Endothelial cell of umbilical vein (primary cell): ENCODE results near the gene C16orf86. TPM values are rescaled to one million over a fixed set of nuclear protein-coding genes. Genes with fewer than 3 reads are reported as not detected.

Experiments used
- BruUV-seq: library from RNA; stranded (reverse); fragments of 400-500 nt; replicated peaks from 2 replicates; lab custom pipeline; 2021; lab: Mats Ljungman, UMichigan
- CTCF ChIA-PET: fragments of 300-600, 350-600 bp; sonication (Branson Sonifier 250); formaldehyde crosslinking; loops from one replicate; lab custom pipeline; 2021; ENCODE audit warnings: antibody characterized with exemption, inconsistent platforms; lab: Charles Lee
- POLR2A ChIA-PET: fragments of 300-600, 350-600 bp; sonication (Branson Sonifier 250); formaldehyde crosslinking; loops from one replicate; lab custom pipeline; 2021; ENCODE audit warnings: antibody characterized with exemption, inconsistent platforms; lab: Charles Lee
- DNase-seq: peaks from one replicate; pipeline ENCODE4 v3.0.0-alpha.2; 2011; ENCODE audit warnings: low read depth, low spot score
- FAIRE-seq: peaks from 2 replicates; lab custom pipeline; 2011; peaks lifted over from hg19 to GRCh38; lab: Jason Lieb, UNC
- H2AFZ ChIP-seq: 2 replicates; pipeline ENCODE4 v1.6.0; 2012; ENCODE audit warnings: low read depth, low read length, control low read depth, inconsistent platforms
- H3K27ac ChIP-seq: 2 replicates; pipeline ENCODE4 v1.5.1; 2011; ENCODE audit warnings: low read depth, mild to moderate bottlenecking, control low read depth, low read length, moderate library complexity; ENCODE audit not compliant: insufficient read depth
- H3K27me3 ChIP-seq, 2 experiments: 2 replicates each; pipeline versions ENCODE4 v1.6.0 to v1.6.1; 2011; ENCODE audit warnings: low read length in 2 of 2, mixed read lengths in 1 of 2; ENCODE audit not compliant: control insufficient read depth in 2 of 2, insufficient read depth in 2 of 2
- H3K36me3 ChIP-seq, 2 experiments: 2 replicates in 1 of 2; 3 replicates in 1 of 2; pipeline ENCODE4 v1.5.1; 2011; ENCODE audit warnings: low read length in 2 of 2, mild to moderate bottlenecking in 1 of 2, moderate library complexity in 1 of 2; ENCODE audit not compliant: control insufficient read depth in 2 of 2, insufficient read depth in 2 of 2; ENCODE audit errors: extremely low read depth in 1 of 2
- H3K4me1 ChIP-seq: 3 replicates; pipeline ENCODE4 v1.5.1; 2011; ENCODE audit warnings: mild to moderate bottlenecking, low read length; ENCODE audit not compliant: control insufficient read depth, insufficient read depth; ENCODE audit errors: extremely low read depth
- H3K4me2 ChIP-seq: 2 replicates; pipeline ENCODE4 v1.6.1; 2011; ENCODE audit warnings: low read length, control low read depth, mixed read lengths; ENCODE audit not compliant: insufficient read depth
- H3K4me3 ChIP-seq, 3 experiments: fragments of 200-600 bp in 1 of 3; sonication (generic), shearing (Covaris generic) in 1 of 3; replicated peaks in 1 of 3; 2 replicates each; pipeline ENCODE4 v1.5.1; 2011 to 2016; ENCODE audit warnings: control low read depth in 3 of 3, low read length in 3 of 3, mild to moderate bottlenecking in 2 of 3, inconsistent platforms in 1 of 3, low read depth in 1 of 3, moderate library complexity in 1 of 3; ENCODE audit not compliant: insufficient read depth in 1 of 3
- H3K79me2 ChIP-seq: 2 replicates; pipeline ENCODE4 v1.6.0; 2012; ENCODE audit warnings: low read length, inconsistent platforms; ENCODE audit not compliant: control insufficient read depth, insufficient read depth
- H3K9ac ChIP-seq: replicated peaks from 2 replicates; pipeline ENCODE3; 2011; ENCODE audit warnings: low read length, control low read depth; ENCODE audit not compliant: insufficient read depth; ENCODE audit errors: extremely low read depth
- H3K9me1 ChIP-seq: replicated peaks from 3 replicates; pipeline ENCODE4 v1.6.0; 2011; ENCODE audit warnings: mild to moderate bottlenecking, low read length; ENCODE audit not compliant: control insufficient read depth, insufficient read depth; ENCODE audit errors: extremely low read depth
- H3K9me3 ChIP-seq: replicated peaks from 2 replicates; pipeline ENCODE4 v1.5.1; 2012; ENCODE audit warnings: low read length, inconsistent platforms; ENCODE audit not compliant: control insufficient read depth, insufficient read depth
- H4K20me1 ChIP-seq: replicated peaks from 2 replicates; pipeline ENCODE3; 2011; ENCODE audit warnings: mild to moderate bottlenecking, low read length; ENCODE audit not compliant: control insufficient read depth, insufficient read depth; ENCODE audit errors: extremely low read depth
- EZH2 ChIP-seq: IDR thresholded peaks from 2 replicates; pipeline ENCODE4 v1.6.1; 2012; ENCODE audit warnings: borderline replicate concordance, low read depth, mild to moderate bottlenecking, moderate library complexity, low read length, inconsistent platforms; ENCODE audit not compliant: severe bottlenecking
- FOS ChIP-seq: IDR thresholded peaks from 2 replicates; pipeline ENCODE4 v1.6.1; 2011; ENCODE audit warnings: mild to moderate bottlenecking, low read length, moderate library complexity, borderline replicate concordance; ENCODE audit not compliant: insufficient read depth
- GATA2 ChIP-seq: IDR thresholded peaks from 2 replicates; pipeline ENCODE4 v1.7.0; 2011; ENCODE audit warnings: low read depth, mild to moderate bottlenecking, moderate library complexity, mixed read lengths, low read length; ENCODE audit not compliant: insufficient read length, insufficient read depth
- MAX ChIP-seq: IDR thresholded peaks from 2 replicates; pipeline ENCODE4 v1.6.1; 2011; ENCODE audit not compliant: insufficient read depth, insufficient read length
- dilution Hi-C: fragments of 300-500 bp; cut with MboI; formaldehyde crosslinking; loops from one replicate; pipeline ENCODE4 v1.15.0; 2019; ENCODE audit warnings: low sequenced_read_pairs; ENCODE audit not compliant: extremely low pct_ligation_motif_present
- intact Hi-C: fragments of 100-400 bp; cut with micrococcal nuclease; formaldehyde crosslinking; loops from one replicate; pipeline ENCODE4 v1.10.0; 2022
- polyA plus RNA-seq, 4 experiments: library from polyadenylated mRNA; depleted of rRNA in 3 of 4; stranded (reverse) in 3 of 4; unstranded in 1 of 4; fragments of >200 nt; gene quantifications; 2 replicates each; pipeline versions ENCODE4 v1.2.1 to v1.2.3, GENCODE V29; 2011 to 2012; ENCODE audit warnings: missing spikeins in 1 of 4
- total RNA-seq: library from RNA; stranded (reverse); gene quantifications from 2 replicates; pipeline ENCODE4 v1.2.3, GENCODE V29; 2021
- TF ChIP-seq, protein P1 (sequence below), 2 donors: IDR thresholded peaks; 1 replicate in 1 of 2; 2 replicates in 1 of 2; pipeline ENCODE4 v1.5.1; 2011; ENCODE audit warnings: low read length in 2 of 2, mild to moderate bottlenecking in 2 of 2, moderate library complexity in 2 of 2, control low read depth in 1 of 2, inconsistent platforms in 1 of 2, low read depth in 1 of 2; ENCODE audit not compliant: insufficient read depth in 1 of 2; ENCODE audit errors: extremely low read depth in 1 of 2

The C16orf86 gene
- total and polyA plus RNA-seq, 2 donors (not counting 3 experiments of a cell fraction or from before 2014, with no cell fraction given) = 0.62 to 0.98 TPM

- no peaks in the 10 kb centered on the region for H3K9me1 ChIP-seq
- no peak overlapping the region for H3K4me2 ChIP-seq
- H4K20me1 ChIP-seq = no peaks in the 10 kb centered on the region
- dilution Hi-C loops (loop anchor here (25.0 kb wide), 1 partner anchor 234 kb away; no protein-coding TSS in a partner anchor), intact Hi-C loops (no loop called here)
- FAIRE-seq = no peak
- no peaks in the 10 kb centered on the region for H3K9me3 ChIP-seq
- no peaks in the 10 kb centered on the region for H3K79me2 ChIP-seq
- no peak for DNase-seq
- TF ChIP-seq MAX = no peak
- TF ChIP-seq EZH2 = no peak
- TF ChIP-seq FOS = no peak
- TF ChIP-seq, protein P1, sequence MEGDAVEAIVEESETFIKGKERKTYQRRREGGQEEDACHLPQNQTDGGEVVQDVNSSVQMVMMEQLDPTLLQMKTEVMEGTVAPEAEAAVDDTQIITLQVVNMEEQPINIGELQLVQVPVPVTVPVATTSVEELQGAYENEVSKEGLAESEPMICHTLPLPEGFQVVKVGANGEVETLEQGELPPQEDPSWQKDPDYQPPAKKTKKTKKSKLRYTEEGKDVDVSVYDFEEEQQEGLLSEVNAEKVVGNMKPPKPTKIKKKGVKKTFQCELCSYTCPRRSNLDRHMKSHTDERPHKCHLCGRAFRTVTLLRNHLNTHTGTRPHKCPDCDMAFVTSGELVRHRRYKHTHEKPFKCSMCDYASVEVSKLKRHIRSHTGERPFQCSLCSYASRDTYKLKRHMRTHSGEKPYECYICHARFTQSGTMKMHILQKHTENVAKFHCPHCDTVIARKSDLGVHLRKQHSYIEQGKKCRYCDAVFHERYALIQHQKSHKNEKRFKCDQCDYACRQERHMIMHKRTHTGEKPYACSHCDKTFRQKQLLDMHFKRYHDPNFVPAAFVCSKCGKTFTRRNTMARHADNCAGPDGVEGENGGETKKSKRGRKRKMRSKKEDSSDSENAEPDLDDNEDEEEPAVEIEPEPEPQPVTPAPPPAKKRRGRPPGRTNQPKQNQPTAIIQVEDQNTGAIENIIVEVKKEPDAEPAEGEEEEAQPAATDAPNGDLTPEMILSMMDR (IDR thresholded peaks at IDR 0.05; ENCODE audit: extremely low read depth in 1 of 2, insufficient read depth in 1 of 2, low read depth in 1 of 2, low read length in 2 of 2) = no peak
- TF ChIP-seq GATA2 = no peak
- H3K4me1 ChIP-seq = peaks cover 18% of the 10 kb centered on the region
- H3K27ac ChIP-seq = no peak overlapping the region
- H3K36me3 ChIP-seq = peaks cover 0 to 21% of the 10 kb centered on the region in 2 experiments
- no peaks in the 10 kb centered on the region for H3K27me3 ChIP-seq
- CTCF ChIA-PET = interaction anchor here (2.4 kb wide), 1 partner anchor 138 kb away, joined by 18 read pairs; no protein-coding TSS in a partner anchor
- BruUV-seq = no TSS peak
- H2AFZ ChIP-seq = no peak overlapping the region
- H3K4me3 ChIP-seq = no peak overlapping the region
- H3K9ac ChIP-seq = no peak overlapping the region
- POLR2A ChIA-PET = no interaction called here
Observed at GRCh38 chr16:67678354-67679023, 11.9 kb downstream of the C16orf86 start.
